Measurements from ENCODE around the gene GRHL3.

DNA sequence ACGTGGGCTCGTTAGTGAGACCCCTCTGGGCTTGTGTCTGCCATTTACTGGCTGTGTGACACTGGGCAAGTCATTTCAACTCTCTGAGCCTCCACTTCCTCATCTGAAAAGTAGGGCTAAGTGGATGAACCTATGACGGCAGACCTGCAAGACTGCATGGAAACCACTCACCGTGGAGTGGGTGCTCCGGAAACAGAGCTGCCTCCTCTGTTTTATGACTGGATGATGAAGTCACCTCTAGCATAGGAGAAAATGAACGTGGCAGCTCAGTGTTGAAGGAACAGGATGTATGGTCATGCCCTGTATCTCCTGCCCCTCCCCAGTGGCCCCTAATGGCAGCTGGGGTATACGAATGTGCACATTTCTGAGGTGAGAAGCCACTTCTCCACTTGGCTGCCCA lies 53.9 kb downstream of the GRHL3 start:
- TF ChIP-seq, protein P1, sequence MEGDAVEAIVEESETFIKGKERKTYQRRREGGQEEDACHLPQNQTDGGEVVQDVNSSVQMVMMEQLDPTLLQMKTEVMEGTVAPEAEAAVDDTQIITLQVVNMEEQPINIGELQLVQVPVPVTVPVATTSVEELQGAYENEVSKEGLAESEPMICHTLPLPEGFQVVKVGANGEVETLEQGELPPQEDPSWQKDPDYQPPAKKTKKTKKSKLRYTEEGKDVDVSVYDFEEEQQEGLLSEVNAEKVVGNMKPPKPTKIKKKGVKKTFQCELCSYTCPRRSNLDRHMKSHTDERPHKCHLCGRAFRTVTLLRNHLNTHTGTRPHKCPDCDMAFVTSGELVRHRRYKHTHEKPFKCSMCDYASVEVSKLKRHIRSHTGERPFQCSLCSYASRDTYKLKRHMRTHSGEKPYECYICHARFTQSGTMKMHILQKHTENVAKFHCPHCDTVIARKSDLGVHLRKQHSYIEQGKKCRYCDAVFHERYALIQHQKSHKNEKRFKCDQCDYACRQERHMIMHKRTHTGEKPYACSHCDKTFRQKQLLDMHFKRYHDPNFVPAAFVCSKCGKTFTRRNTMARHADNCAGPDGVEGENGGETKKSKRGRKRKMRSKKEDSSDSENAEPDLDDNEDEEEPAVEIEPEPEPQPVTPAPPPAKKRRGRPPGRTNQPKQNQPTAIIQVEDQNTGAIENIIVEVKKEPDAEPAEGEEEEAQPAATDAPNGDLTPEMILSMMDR (IDR thresholded peaks at IDR 0.05), result no peak
- TF ChIP-seq POLR2A (IDR thresholded peaks at IDR 0.05), result no peak

All from prostate gland (tissue), 2 donors.